GM21367 (cell line): ENCODE measurements around the gene FAM3C.

Experiments used
- ATAC-seq: cut with Tn5 transposase; IDR thresholded peaks from one replicate; pipeline ENCODE4 v1.9.1; 2021; ENCODE audit not compliant: unreplicated experiment

The FAM3C gene

GRCh38 chr7:121303422-121304101, 92.5 kb downstream of the FAM3C start:
- no peak for ATAC-seq

GRCh38 chr7:121302214-121302745, 93.8 kb downstream of the FAM3C start:
- peak; percentile 95 for ATAC-seq

- no peak for ATAC-seq
These were observed 94.5 kb downstream of the FAM3C start for GRCh38 chr7:121301446-121302213.

- ATAC-seq = no peak
These were observed 95.3 kb downstream of the FAM3C start for GRCh38 chr7:121300685-121301420.
